Midbrain (tissue), 1 donor: ENCODE measurements around the gene MTSS2.

Source experiments
- DNase-seq: peaks from one replicate; lab custom pipeline; 2025; lab: John Stamatoyannopoulos, UW

MTSS2 gene

GRCh38 chr16:70670175-70670574 lies 15.7 kb downstream of the MTSS2 start:
- no peak for DNase-seq

DNA sequence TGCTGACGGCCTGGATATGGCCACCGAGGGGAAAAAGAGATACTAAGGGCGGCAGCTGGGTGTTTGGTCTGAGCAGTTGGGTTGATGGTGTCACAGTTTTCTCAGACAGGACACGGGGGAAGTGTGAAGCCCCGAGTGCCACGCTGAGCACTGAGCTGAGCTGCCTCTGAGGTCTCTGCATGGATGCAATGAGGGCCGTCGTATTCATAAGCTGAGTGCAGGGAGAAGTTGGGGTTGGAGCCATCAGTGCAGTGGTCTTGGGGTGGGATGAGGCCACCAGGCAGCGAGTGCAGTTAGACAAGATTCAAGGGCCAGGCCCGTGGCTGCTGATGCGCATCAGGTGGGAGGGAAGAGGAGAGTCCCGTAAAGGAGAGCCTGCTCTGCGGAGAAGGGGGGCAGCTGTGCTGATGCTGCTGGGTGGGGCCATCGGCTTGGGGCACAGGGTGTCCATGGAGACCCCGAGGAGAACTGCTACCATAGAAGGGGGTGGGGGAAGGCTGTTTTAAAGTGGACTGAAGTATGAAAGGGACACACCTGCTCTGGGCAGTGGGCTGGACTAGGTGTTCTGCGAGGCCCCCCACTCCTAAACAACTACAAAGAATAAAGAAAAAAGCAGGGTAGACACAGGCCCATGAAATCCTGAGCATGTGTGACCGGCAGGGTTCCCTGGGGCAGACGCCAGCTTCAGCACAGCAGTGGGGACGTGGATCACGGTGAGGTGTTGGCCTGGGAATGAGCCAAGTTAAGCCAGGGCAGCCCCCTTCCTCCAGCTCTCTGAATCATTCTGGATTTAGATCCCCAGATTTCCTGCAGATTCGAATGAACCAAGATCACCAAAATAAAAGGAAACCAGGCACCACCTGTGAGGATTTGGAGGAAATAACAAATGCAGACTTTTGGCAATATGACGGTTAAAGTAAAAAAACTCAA lies 19.8 kb downstream of the MTSS2 start:
- DNase-seq = no peak

- DNase-seq = no peak
Observed at GRCh38 chr16:70665113-70665694, 20.6 kb downstream of the MTSS2 start.

- DNase-seq = no peak
Observed at GRCh38 chr16:70664325-70665112, 21.3 kb downstream of the MTSS2 start.

DNA sequence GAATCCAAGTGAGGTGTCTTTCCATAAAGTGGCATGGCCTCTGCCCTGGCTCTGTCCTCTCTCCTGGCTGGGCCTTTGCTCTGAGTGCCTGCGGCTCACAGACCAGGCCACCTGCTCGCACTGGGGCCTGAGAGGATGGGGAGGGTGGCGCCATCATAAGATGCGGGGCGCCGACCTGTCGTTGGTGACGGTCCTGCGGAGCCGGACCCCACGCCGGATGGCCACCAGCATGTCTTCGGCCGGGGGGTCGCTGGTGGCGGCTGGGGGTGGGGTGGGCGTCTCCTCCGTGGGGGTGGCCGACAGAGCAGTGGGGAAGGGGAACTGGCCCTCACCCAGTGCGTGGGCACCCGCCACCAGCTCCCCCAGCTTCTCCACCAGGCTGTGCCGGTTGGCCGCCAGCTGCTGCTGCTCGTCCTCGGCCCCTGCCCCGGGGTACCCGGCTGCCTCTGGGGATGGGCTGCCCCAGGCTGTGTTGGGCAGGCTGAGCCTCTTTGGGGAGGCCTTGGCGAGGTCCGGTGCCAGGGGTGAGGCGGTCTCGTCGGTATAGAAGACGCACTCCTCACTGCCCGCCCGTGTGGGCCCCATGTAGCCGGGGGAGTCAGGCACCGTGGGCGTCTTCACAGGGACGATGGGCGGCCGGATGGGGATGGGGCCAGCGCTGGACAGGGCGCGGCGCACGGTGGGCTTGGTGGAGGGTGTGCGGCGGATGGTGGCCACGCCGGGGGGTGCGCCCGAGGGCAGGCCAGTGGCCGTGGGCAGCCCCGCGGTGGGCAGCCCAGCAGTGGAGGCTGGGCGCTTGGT lies 22.1 kb downstream of the MTSS2 start:
- DNase-seq = no peak

- no peak for DNase-seq
Observed at GRCh38 chr16:70662991-70663523, 22.8 kb downstream of the MTSS2 start.

GRCh38 chr16:70661918-70662641 lies 23.8 kb downstream of the MTSS2 start:
- DNase-seq = peak; percentile 18

- DNase-seq = no peak
Observed at GRCh38 chr16:70661534-70661917, 24.3 kb downstream of the MTSS2 start.

DNA sequence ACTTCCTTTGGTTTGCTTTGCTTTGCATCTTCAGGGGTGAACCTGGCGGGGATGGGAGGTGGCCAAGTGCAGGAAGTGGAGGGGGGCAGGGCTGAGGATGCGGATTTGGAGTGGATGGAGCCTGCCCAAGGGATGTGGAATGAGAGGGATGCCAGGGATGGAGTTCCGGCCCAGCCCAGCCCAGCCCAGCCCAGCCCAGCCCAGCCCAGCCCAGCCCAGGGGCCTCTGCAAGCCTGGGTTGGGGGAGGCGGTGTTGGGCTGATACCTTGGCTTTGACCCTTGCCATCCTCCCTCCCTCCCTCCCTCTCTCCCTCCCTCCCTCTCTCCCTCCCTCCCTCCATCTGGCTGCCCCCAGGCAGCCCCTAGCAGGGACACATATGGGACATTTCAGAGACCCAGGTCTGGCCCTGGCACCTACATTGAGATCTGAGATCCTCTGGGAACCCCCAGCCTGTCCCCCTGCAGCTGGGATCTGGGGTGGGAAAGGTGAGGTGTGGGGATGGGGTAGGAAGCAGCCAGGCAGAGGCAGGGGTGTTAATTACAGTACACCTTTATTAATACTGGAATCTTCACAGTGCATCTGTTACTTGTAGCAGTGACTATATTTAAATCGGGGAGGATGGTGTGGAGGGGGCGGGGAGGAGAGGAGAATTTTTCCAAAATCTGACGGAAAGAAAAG lies 25.0 kb downstream of the MTSS2 start:
- DNase-seq = no peak

- no peak for DNase-seq
Observed at GRCh38 chr16:70659953-70660671, 25.7 kb downstream of the MTSS2 start.

DNA sequence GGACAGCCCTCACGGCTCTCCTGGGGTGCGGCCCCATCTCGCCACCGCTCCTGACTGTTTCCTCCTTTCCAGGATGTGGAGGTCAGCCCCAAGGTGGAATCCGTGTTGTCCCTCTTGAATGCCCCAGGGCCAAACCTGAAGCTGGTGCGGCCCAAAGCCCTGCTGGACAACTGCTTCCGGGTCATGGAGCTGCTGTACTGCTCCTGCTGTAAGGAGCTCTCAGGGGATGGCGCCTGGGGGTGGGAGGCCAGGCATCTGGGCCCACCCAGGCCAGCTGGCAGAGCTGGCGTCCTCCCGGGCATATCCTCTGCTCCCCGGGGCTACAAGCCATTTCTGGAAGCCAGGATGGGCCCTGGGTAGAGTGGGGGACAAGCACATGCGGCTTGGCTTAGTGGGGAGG lies 26.3 kb downstream of the MTSS2 start:
- no peak for DNase-seq

DNA sequence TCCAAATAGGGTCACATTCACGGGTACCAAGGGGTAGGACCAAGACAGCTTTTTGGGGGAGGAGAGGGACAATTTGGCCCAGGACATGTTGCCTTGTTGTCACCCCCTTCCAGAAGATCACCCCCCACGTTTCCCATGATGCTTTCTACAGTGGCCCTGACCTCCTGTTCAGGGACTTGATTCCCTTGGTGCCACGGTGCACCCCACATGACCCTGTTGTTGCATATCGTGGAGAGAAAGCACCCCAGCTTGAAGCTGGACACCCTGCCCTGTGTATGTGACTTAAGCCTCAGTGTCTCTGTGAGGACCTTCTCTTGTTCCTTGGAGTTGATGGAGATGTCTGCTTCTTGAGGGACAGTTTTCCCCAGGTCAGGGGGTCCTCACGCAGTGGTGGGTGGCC lies 26.9 kb downstream of the MTSS2 start:
- DNase-seq = no peak

DNA sequence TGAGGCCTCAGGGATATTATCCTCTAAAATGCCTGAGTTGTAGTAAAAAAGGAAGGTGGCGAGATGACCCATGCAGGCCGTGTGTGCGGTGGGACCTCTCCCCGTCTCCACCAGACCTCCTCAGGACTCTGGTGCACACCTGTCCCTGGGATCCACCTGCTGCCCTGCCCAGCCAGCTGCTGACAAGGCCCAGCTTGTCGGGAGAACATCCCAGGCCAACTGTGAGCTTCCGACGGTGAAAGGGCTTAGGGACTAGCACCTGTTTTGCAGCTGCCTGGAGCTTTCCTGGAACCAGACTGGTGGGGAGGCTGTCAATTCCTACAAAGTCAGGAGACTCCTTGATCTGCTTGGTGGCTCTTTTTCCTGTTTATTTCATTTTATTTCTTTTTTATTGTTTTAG lies 27.9 kb downstream of the MTSS2 start:
- DNase-seq = no peak

GRCh38 chr16:70656712-70657263 lies 29.1 kb downstream of the MTSS2 start:
- DNase-seq = no peak

GRCh38 chr16:70656065-70656711 lies 29.7 kb downstream of the MTSS2 start:
- DNase-seq = no peak

DNA sequence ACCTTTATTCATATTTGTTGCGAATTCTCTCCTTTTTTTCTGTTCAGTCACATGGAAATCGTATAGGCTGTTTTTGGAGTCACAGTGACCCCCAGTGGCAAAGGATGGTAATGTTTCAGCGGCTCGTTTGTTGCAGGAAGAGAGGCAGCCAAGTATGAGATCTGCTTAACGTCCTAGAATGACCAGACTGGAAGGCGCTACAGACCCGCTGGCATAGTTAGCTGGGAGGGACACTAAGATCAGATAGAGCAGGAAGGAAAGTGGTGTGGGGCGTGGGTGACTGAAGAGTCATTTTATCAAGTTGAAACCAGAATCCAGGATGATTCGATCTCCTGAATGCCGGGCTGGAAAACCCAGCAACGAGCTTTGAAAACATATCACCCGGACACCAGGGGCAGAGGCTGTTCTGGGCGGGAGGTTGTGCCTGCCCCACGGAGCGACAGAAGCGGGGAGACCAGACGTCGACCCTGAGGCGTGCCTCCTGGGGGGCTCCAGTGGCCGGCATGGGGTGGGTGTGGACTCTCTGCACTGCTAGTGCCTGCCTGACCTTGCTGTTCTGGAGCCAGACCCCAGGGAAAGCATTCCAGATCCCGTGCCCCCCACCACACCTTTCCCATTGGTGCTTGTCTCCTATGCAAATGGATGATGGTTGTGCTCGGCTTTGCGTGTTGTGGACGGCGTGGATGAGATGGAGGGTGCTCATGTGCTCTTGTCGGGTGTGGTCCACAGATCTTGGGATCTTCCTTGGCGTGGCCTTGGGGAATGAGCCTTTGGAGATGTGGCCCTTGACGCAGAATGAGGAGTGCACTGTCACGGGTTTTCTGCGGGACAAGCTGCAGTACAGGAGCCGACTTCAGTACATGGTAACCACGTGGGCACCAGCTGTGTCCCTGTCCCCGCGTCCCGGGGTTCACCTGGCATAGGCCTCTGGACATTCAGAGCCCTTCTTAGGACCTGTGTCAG lies 31.8 kb downstream of the MTSS2 start:
- DNase-seq = peak; percentile 88

DNA sequence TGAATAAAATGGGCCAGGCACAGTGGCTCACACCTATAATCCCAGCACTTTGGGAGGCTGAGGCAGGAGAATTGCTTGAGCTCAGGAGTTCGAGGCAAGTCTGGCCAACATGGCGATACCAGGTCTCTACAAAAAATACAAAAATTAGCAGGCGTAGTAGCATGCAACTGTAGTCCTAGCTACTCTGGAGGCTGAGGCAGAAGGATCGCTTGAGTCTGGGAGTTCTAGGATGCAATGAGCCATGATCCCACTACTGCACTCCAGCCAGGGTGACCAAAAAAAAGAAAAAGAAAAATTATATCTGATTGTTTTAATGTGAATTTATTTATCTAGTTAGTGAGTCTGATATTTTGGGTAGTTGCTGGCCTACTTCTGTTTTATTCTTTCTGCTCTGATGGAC lies 32.4 kb downstream of the MTSS2 start:
- no peak for DNase-seq

- DNase-seq = no peak
Observed at GRCh38 chr16:70652322-70652721, 33.5 kb downstream of the MTSS2 start.
